Right lobe of liver (tissue), 4 donors: ENCODE measurements around the gene ENTPD2.

Experiments
- CTCF ChIP-seq, 4 donors: fragments of 200-600 bp in 3 of 4; fragments of 450-650 bp in 1 of 4; IDR thresholded peaks; one replicate each; pipeline versions ENCODE4 v1.5.1 to v1.8.0; 2016 to 2022; ENCODE audit warnings: antibody characterized with exemption in 4 of 4, mild to moderate bottlenecking in 2 of 4
- POLR2A ChIP-seq: fragments of 450-650 bp; IDR thresholded peaks from one replicate; pipeline ENCODE4 v1.6.1; 2017; ENCODE audit warnings: antibody characterized with exemption, mild to moderate bottlenecking
- donor health status: DM: no; HTN: no; CAD: no.
- donor health status: DM: no; HTN: no; CAD: no.
- donor health status: DM: no; HTN: yes; CAD: no.

GRCh38 chr9:137097761-137098462 is 44.1 kb upstream of the ENTPD2 start:
- TF ChIP-seq CTCF (IDR thresholded peaks at IDR 0.05) (no peak), POLR2A (no peak)
